Testis (tissue), 2 donors: Measurements from ENCODE around the gene FHDC1.

Experiments used
- CTCF ChIP-seq, 3 experiments: fragments of 450-650 bp in 2 of 3; fragments of 200-600 bp in 1 of 3; sonication (generic) in 1 of 3; IDR thresholded peaks; one replicate each; pipeline ENCODE4 v1.5.1; 2016 to 2019; ENCODE audit warnings: antibody characterized with exemption in 3 of 3, mild to moderate bottlenecking in 2 of 3, moderate library complexity in 1 of 3
- POLR2A ChIP-seq: fragments of 450-650 bp; IDR thresholded peaks from one replicate; pipeline ENCODE4 v1.6.1; 2017; ENCODE audit warnings: antibody characterized with exemption, mild to moderate bottlenecking, moderate library complexity

- TF ChIP-seq POLR2A = no peak
- no peak for TF ChIP-seq CTCF (IDR thresholded peaks at IDR 0.05)
Measured at GRCh38 chr4:152928286-152928685, 7.8 kb upstream of the FHDC1 start.
